K562 (cell line): ENCODE measurements around the gene INPP4B. TPM values are rescaled to one million over a fixed set of nuclear protein-coding genes. Genes with fewer than 3 reads are reported as not detected.
A peak's percentile ranks its signal among the peaks of the same experiment; 100 is the strongest.

ENCODE experiments used
- ATAC-seq: fragments of 200-7000 bp; cut with Tn5 transposase; 3 replicates; pipeline ENCODE4 v1.9.1; 2020; ENCODE audit warnings: moderate library complexity
- BruUV-seq: library from RNA; stranded (reverse); fragments of 400-500 nt; replicated peaks from 2 replicates; lab custom pipeline; 2021; lab: Mats Ljungman, UMichigan
- CTCF ChIA-PET: fragments of 300-600 bp; formaldehyde crosslinking; extraction: SDS; loops from one replicate; lab custom pipeline; 2021; ENCODE audit warnings: low intra/inter-chr PET ratio; lab: Yijun Ruan, JAX
- POLR2A ChIA-PET: fragments of 300-600, 350-650 bp; sonication (Branson Sonifier 250); formaldehyde crosslinking; extraction: SDS; loops from one replicate; lab custom pipeline; 2021; ENCODE audit warnings: antibody characterized with exemption, inconsistent platforms; lab: Yijun Ruan, JAX
- DNase-seq, 4 experiments: peaks; one replicate each; pipeline versions ENCODE4 v3.0.0 to v3.0.0-alpha.2; 2011 to 2018; ENCODE audit warnings: low spot score in 3 of 4, mixed read lengths in 3 of 4; ENCODE audit errors: extremely low read depth in 1 of 4
- FAIRE-seq: peaks from 2 replicates; lab custom pipeline; 2011; peaks lifted over from hg19 to GRCh38; lab: Jason Lieb, UNC
- H2AFZ ChIP-seq: 2 replicates; pipeline ENCODE4 v1.6.0; 2011; ENCODE audit warnings: low read depth, low read length, control low read depth, inconsistent platforms
- H3K27ac ChIP-seq: fragments of 200-600 bp; 3 replicates; pipeline ENCODE4 v1.8.0; 2011; ENCODE audit warnings: low read depth, mild to moderate bottlenecking, control low read depth, inconsistent platforms, low read length, moderate library complexity, mixed read lengths; ENCODE audit errors: extremely low read depth
- H3K27me3 ChIP-seq, 2 experiments: fragments of 300-600 bp in 1 of 2; 2 replicates in 1 of 2; 3 replicates in 1 of 2; pipeline versions ENCODE4 v1.6.0 to v1.8.0; 2011; ENCODE audit warnings: inconsistent platforms in 2 of 2, low read length in 2 of 2, mild to moderate bottlenecking in 1 of 2, mixed read lengths in 1 of 2, moderate library complexity in 1 of 2; ENCODE audit not compliant: control insufficient read depth in 2 of 2, insufficient read depth in 2 of 2
- H3K36me3 ChIP-seq: fragments of 300-600 bp; 3 replicates; pipeline ENCODE4 v1.8.0; 2011; ENCODE audit warnings: mild to moderate bottlenecking, low read length, inconsistent platforms; ENCODE audit not compliant: control insufficient read depth, insufficient read depth
- H3K4me1 ChIP-seq, 2 experiments: fragments of 200-600 bp in 1 of 2; replicated peaks in 1 of 2; 2 replicates in 1 of 2; 3 replicates in 1 of 2; pipeline versions ENCODE4 v1.5.1 to v1.8.0; 2011; ENCODE audit warnings: inconsistent platforms in 2 of 2, low read length in 2 of 2, mild to moderate bottlenecking in 1 of 2, mixed read lengths in 1 of 2, moderate library complexity in 1 of 2; ENCODE audit not compliant: control insufficient read depth in 2 of 2, insufficient read depth in 2 of 2
- H3K4me2 ChIP-seq: 2 replicates; pipeline ENCODE4 v1.6.1; 2011; ENCODE audit warnings: low read length, control low read depth, inconsistent platforms, mixed read lengths; ENCODE audit not compliant: insufficient read depth
- H3K4me3 ChIP-seq: fragments of 200-600 bp; sonication (generic), shearing (Covaris generic); 2 replicates; pipeline ENCODE4 v1.5.1; 2016; ENCODE audit warnings: control low read depth, inconsistent platforms
- H3K79me2 ChIP-seq: fragments of 200-600 bp; 3 replicates; pipeline ENCODE4 v1.8.0; 2011; ENCODE audit warnings: low read length, inconsistent platforms; ENCODE audit not compliant: control insufficient read depth, insufficient read depth
- H3K9ac ChIP-seq, 2 experiments: 2 replicates each; pipeline versions ENCODE4 v1.6.0 to v1.6.1; 2011; ENCODE audit warnings: low read depth in 2 of 2, low read length in 2 of 2, control low read depth in 1 of 2, inconsistent platforms in 1 of 2, mild to moderate bottlenecking in 1 of 2, mixed read lengths in 1 of 2; ENCODE audit not compliant: insufficient read depth in 1 of 2
- H3K9me1 ChIP-seq: one replicate; pipeline ENCODE4 v1.6.0; 2011; ENCODE audit warnings: inconsistent platforms, mild to moderate bottlenecking, low read length, moderate library complexity; ENCODE audit not compliant: control insufficient read depth, insufficient read depth
- H3K9me3 ChIP-seq: replicated peaks from 2 replicates; pipeline ENCODE4 v1.5.1; 2011; ENCODE audit warnings: low read depth, low read length, inconsistent platforms; ENCODE audit not compliant: control insufficient read depth, insufficient read depth
- H4K20me1 ChIP-seq: replicated peaks from 2 replicates; pipeline ENCODE4 v1.6.1; 2011; ENCODE audit warnings: low read length, inconsistent platforms, mixed read lengths; ENCODE audit not compliant: control insufficient read depth, insufficient read depth
- CREB5 ChIP-seq: fragments of 250-450 bp; sonication (Bioruptor Pico); IDR thresholded peaks from 2 replicates; pipeline ENCODE4 v1.5.0; 2020; ENCODE audit warnings: mild to moderate bottlenecking
- HDAC6 ChIP-seq: IDR thresholded peaks from 2 replicates; pipeline ENCODE4 v1.6.1; 2012; ENCODE audit warnings: low read depth, mild to moderate bottlenecking, control low read depth, inconsistent platforms, low read length, moderate library complexity
- L3MBTL2 ChIP-seq: fragments of 450-650 bp; IDR thresholded peaks from 2 replicates; pipeline ENCODE4 v1.6.1; 2016; ENCODE audit warnings: mild to moderate bottlenecking, moderate library complexity
- ZEB2 ChIP-seq: fragments of 450-650 bp; IDR thresholded peaks from 2 replicates; pipeline ENCODE4 v1.6.1; 2016
- WGBS: fragments of 100-300 bp; shearing (Covaris generic); methylation state at CpG from one replicate; pipeline ENCODE4 v1.1.6; 2016; ENCODE audit warnings: low coverage, mixed read lengths; ENCODE audit not compliant: insufficient coverage; ENCODE audit errors: missing lambda C conversion rate; 5-methylcytosine and 5-hydroxymethylcytosine counted together
- in situ Hi-C: fragments of 300-500 bp; cut with MboI; formaldehyde crosslinking; loops from 4 replicates; pipeline ENCODE4 v1.15.0; 2018; ENCODE audit warnings: inconsistent platforms, mixed read lengths
- intact Hi-C: fragments of 100-400 bp; cut with micrococcal nuclease; formaldehyde crosslinking; loops from 2 replicates; pipeline ENCODE4 v1.14.2; 2022
- polyA plus RNA-seq, 8 experiments: library from polyadenylated mRNA; depleted of rRNA in 4 of 8; stranded (reverse) in 5 of 8; unstranded in 3 of 8; fragments of >200 nt; fragmentation: Nextera tagmentation in 2 of 8; fragmentation: Illumina TruSeq in 1 of 8; extraction: Ambion mirVana in 2 of 8; extraction: Trizol in 1 of 8; gene quantifications; 2 replicates each; pipeline versions ENCODE4 v1.2.1 to v1.2.3, GENCODE V29; 2011 to 2014; ENCODE audit warnings: inconsistent platforms in 1 of 8, missing spikeins in 1 of 8
- total RNA-seq, 7 experiments: library from RNA; depleted of rRNA in 6 of 7; stranded (reverse); fragments of >200 nt in 6 of 7; fragmentation: Illumina TruSeq in 2 of 7; extraction: Trizol in 2 of 7; gene quantifications; 2 replicates each; pipeline versions ENCODE4 v1.2.1 to v1.2.3, GENCODE V29; 2011 to 2021; ENCODE audit warnings: low replicate concordance in 1 of 7
- TF ChIP-seq, protein P1 (sequence below), 3 experiments: IDR thresholded peaks in 2 of 3; conservative IDR thresholded peaks in 1 of 3; 2 replicates each; pipeline ENCODE4 v1.5.1; 2011 to 2012; ENCODE audit warnings: low read length in 3 of 3, mild to moderate bottlenecking in 3 of 3, control low read depth in 2 of 3, improper control_type of control experiment in 1 of 3, inconsistent platforms in 1 of 3, low read depth in 1 of 3, mixed read lengths in 1 of 3, moderate library complexity in 1 of 3; ENCODE audit not compliant: insufficient read depth in 2 of 3

The INPP4B gene
- total and polyA plus RNA-seq, 9 of the 15 experiments (the other 6 are each of a cell fraction or from before 2014, with no cell fraction given) = 0.04 to 0.11 TPM; not detected in 7

GRCh38 chr4:142850478-142850877, 4.4 kb upstream of the INPP4B start (continued):
- TF ChIP-seq HDAC6 = no peak
- TF ChIP-seq ZEB2 = no peak
- no peak for TF ChIP-seq L3MBTL2
- TF ChIP-seq, all 486 proteins: peak for 0

GRCh38 chr4:142846729-142847596, 862 bp upstream of the INPP4B start:
- ChIA-PET POLR2A (no interaction called here), CTCF (no interaction called here)
- TF ChIP-seq CREB5 (CRISPR knock-in tag) = no peak
- TF ChIP-seq, protein P1, sequence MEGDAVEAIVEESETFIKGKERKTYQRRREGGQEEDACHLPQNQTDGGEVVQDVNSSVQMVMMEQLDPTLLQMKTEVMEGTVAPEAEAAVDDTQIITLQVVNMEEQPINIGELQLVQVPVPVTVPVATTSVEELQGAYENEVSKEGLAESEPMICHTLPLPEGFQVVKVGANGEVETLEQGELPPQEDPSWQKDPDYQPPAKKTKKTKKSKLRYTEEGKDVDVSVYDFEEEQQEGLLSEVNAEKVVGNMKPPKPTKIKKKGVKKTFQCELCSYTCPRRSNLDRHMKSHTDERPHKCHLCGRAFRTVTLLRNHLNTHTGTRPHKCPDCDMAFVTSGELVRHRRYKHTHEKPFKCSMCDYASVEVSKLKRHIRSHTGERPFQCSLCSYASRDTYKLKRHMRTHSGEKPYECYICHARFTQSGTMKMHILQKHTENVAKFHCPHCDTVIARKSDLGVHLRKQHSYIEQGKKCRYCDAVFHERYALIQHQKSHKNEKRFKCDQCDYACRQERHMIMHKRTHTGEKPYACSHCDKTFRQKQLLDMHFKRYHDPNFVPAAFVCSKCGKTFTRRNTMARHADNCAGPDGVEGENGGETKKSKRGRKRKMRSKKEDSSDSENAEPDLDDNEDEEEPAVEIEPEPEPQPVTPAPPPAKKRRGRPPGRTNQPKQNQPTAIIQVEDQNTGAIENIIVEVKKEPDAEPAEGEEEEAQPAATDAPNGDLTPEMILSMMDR (IDR thresholded peaks at IDR 0.05 in 2 of 3, conservative IDR thresholded peaks at IDR 0.05 in 1 of 3; ENCODE audit: insufficient read depth in 2 of 3, low read depth in 1 of 3, low read length in 3 of 3) = peak in 2 of 3 experiments; percentile 14 to 18; a peak in 2 of 6 replicates
- Histone ChIP-seq H3K27me3 (no peaks in the 10 kb centered on the region), H3K4me2 (no peak overlapping the region), H3K9me1 (no peaks in the 10 kb centered on the region), H3K79me2 (no peaks in the 10 kb centered on the region), H3K4me1 (peaks cover 0 to 6% of the 10 kb centered on the region in 2 experiments; a peak in 1 of 5 replicates), H3K4me3 (no peak overlapping the region), H3K9ac (no peak overlapping the region), H3K36me3 (no peaks in the 10 kb centered on the region), H2AFZ (no peak overlapping the region), H4K20me1 (no peaks in the 10 kb centered on the region), H3K27ac (no peak overlapping the region), H3K9me3 (no peaks in the 10 kb centered on the region)
- intact Hi-C loops = loop anchor here (5.0 to 10.0 kb wide), 2 partner anchors 1542 to 1690 kb away; no protein-coding TSS in a partner anchor
- no peak for FAIRE-seq
- no TSS peak for BruUV-seq
- peak; percentile 77 for ATAC-seq
- DNase-seq = peak in 1 of 4 experiments; percentile 6
- under 1% methylated on average over 34 of the region's 50 CpGs for WGBS
- in situ Hi-C loops = no loop called here
